Liver (tissue), 3 donors: ENCODE measurements around the gene GPR22.

ENCODE experiments used
- ATF3 ChIP-seq: IDR thresholded peaks from 2 replicates; pipeline ENCODE4 v1.6.1; 2016; ENCODE audit warnings: antibody characterized with exemption
- CTCF ChIP-seq: fragments of 150-350 bp; IDR thresholded peaks from 2 replicates; pipeline ENCODE4 v1.5.1; 2017; ENCODE audit warnings: improper control_type of control experiment, low read depth, low read length; ENCODE audit not compliant: missing input control
- EGR1 ChIP-seq, 2 donors: IDR thresholded peaks; 2 replicates each; pipeline ENCODE4 v1.6.1; 2016 to 2018; ENCODE audit warnings: antibody characterized with exemption in 2 of 2, low read depth in 2 of 2
- FOXA1 ChIP-seq: IDR thresholded peaks from 2 replicates; pipeline ENCODE4 v1.6.1; 2016; ENCODE audit warnings: antibody characterized with exemption
- GABPA ChIP-seq, 2 donors: IDR thresholded peaks in 1 of 2; conservative IDR thresholded peaks in 1 of 2; 2 replicates each; pipeline ENCODE4 v1.6.1; 2016; ENCODE audit warnings: antibody characterized with exemption in 2 of 2, mild to moderate bottlenecking in 1 of 2, moderate library complexity in 1 of 2
- RAD21 ChIP-seq, 2 donors: IDR thresholded peaks; 2 replicates each; pipeline ENCODE4 v1.6.1; 2016; ENCODE audit warnings: antibody characterized with exemption in 2 of 2, mild to moderate bottlenecking in 2 of 2
- REST ChIP-seq: IDR thresholded peaks from 2 replicates; pipeline ENCODE4 v1.6.1; 2016; ENCODE audit warnings: antibody characterized with exemption, mild to moderate bottlenecking
- RXRA ChIP-seq, 2 donors: IDR thresholded peaks; 2 replicates each; pipeline ENCODE4 v1.6.1; 2017 to 2018; ENCODE audit warnings: antibody characterized with exemption in 2 of 2, mild to moderate bottlenecking in 1 of 2
- TAF1 ChIP-seq: conservative IDR thresholded peaks from 2 replicates; pipeline ENCODE4 v1.6.1; 2016; ENCODE audit warnings: antibody characterized with exemption, mild to moderate bottlenecking
- YY1 ChIP-seq: IDR thresholded peaks from 2 replicates; pipeline ENCODE4 v1.6.1; 2016; ENCODE audit warnings: antibody characterized with exemption, mild to moderate bottlenecking
- TF ChIP-seq, protein P1 (sequence below): IDR thresholded peaks from 2 replicates; pipeline ENCODE4 v1.6.1; 2016; ENCODE audit warnings: antibody characterized with exemption
- TF ChIP-seq, protein P2 (sequence below): IDR thresholded peaks from 2 replicates; pipeline ENCODE4 v1.6.1; 2016; ENCODE audit warnings: antibody characterized with exemption
- donor health status: healthy.
- donor health status: healthy.

- TF ChIP-seq, protein P1, sequence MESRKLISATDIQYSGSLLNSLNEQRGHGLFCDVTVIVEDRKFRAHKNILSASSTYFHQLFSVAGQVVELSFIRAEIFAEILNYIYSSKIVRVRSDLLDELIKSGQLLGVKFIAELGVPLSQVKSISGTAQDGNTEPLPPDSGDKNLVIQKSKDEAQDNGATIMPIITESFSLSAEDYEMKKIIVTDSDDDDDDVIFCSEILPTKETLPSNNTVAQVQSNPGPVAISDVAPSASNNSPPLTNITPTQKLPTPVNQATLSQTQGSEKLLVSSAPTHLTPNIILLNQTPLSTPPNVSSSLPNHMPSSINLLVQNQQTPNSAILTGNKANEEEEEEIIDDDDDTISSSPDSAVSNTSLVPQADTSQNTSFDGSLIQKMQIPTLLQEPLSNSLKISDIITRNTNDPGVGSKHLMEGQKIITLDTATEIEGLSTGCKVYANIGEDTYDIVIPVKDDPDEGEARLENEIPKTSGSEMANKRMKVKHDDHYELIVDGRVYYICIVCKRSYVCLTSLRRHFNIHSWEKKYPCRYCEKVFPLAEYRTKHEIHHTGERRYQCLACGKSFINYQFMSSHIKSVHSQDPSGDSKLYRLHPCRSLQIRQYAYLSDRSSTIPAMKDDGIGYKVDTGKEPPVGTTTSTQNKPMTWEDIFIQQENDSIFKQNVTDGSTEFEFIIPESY = no peak
- TF ChIP-seq CTCF (no peak), RXRA (IDR thresholded peaks at IDR 0.05) (no peak), YY1 (no peak), ATF3 (no peak), TAF1 (no peak), REST (no peak), FOXA1 (no peak), EGR1 (IDR thresholded peaks at IDR 0.05; ENCODE audit: low read depth in 2 of 2) (no peak), RAD21 (IDR thresholded peaks at IDR 0.05) (no peak), GABPA (IDR thresholded peaks at IDR 0.05 in 1 of 2, conservative IDR thresholded peaks at IDR 0.05 in 1 of 2) (no peak)
- TF ChIP-seq, protein P2, sequence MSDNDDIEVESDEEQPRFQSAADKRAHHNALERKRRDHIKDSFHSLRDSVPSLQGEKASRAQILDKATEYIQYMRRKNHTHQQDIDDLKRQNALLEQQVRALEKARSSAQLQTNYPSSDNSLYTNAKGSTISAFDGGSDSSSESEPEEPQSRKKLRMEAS = no peak
Observed at GRCh38 chr7:107430057-107430456, 39.8 kb upstream of the GPR22 start.
